Loucy (cell line): ENCODE measurements around the gene CAPN14.

ENCODE experiments used
- CTCF ChIP-seq: fragments of 200-600 bp; sonication (generic); conservative IDR thresholded peaks from 2 replicates; pipeline ENCODE4 v1.5.1; 2014; ENCODE audit warnings: mild to moderate bottlenecking, antibody characterized with exemption, low read length
- EZH2phosphoT487 ChIP-seq: fragments of 200-600 bp; IDR thresholded peaks from 2 replicates; pipeline ENCODE4 v1.6.1; 2018; ENCODE audit warnings: antibody characterized with exemption, mild to moderate bottlenecking, moderate library complexity, borderline replicate concordance

DNA sequence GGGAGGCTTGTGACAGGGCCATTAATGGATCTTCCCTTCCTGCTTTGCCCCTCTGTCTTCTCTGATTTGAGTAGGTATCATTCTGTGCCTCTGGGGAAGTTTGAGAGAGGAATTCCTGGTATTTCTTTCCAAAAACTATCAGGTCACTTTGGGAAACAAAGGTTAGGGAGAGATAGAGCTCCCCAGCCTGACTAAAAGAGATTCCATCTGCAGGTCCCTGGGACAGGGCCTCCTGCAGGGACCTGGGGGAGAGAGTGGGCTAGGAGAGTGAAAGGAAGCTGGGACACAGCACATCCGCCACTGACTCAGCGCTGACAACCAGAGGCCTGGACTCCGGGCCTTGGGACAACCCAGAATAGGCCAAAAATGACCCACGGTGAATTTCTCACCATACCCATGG lies 85.4 kb downstream of the CAPN14 start:
- TF ChIP-seq CTCF (no peak), EZH2phosphoT487 (no peak)
